HG02763 (cell line): ENCODE measurements around the gene PRKCB.
"Not testable (repeated sequence)": the region's sequence is repeated elsewhere in the genome, so short reads cannot be mapped to it uniquely, and the experiment has no call there.

ENCODE experiments used
- ATAC-seq: cut with Tn5 transposase; IDR thresholded peaks from one replicate; pipeline ENCODE4 v1.9.1; 2021; ENCODE audit warnings: mild to moderate bottlenecking, moderate library complexity; ENCODE audit not compliant: unreplicated experiment

The PRKCB gene

GRCh38 chr16:24203675-24204074 lies 367.9 kb downstream of the PRKCB start:
- ATAC-seq: no peak

- ATAC-seq: no peak
Measured at GRCh38 chr16:24204150-24204665, 368.4 kb downstream of the PRKCB start.

- no peak for ATAC-seq
Measured at GRCh38 chr16:24206926-24207325, 371.1 kb downstream of the PRKCB start.

GRCh38 chr16:24208710-24209109 lies 372.9 kb downstream of the PRKCB start:
- ATAC-seq: no peak

GRCh38 chr16:24214992-24215391 lies 379.2 kb downstream of the PRKCB start:
- no peak for ATAC-seq

- no peak for ATAC-seq
Measured at GRCh38 chr16:24216961-24217360, 381.2 kb downstream of the PRKCB start.

- ATAC-seq: no peak
Measured at GRCh38 chr16:24217461-24217860, 381.7 kb downstream of the PRKCB start.

GRCh38 chr16:24218299-24218698 lies 382.5 kb downstream of the PRKCB start:
- no peak for ATAC-seq

GRCh38 chr16:24221219-24221618 lies 385.4 kb downstream of the PRKCB start:
- ATAC-seq: no peak

- no peak for ATAC-seq
Measured at GRCh38 chr16:24228514-24228913, 392.7 kb downstream of the PRKCB start.

GRCh38 chr16:24232936-24233335 lies 397.2 kb downstream of the PRKCB start:
- no peak for ATAC-seq

- ATAC-seq: no peak
Measured at GRCh38 chr16:24234737-24235136, 399.0 kb downstream of the PRKCB start.

- no peak for ATAC-seq
Measured at GRCh38 chr16:24235806-24236205, 400.0 kb downstream of the PRKCB start.

- not testable (repeated sequence) for ATAC-seq
Measured at GRCh38 chr16:24238846-24239245, 403.1 kb downstream of the PRKCB start.

- ATAC-seq: no peak
Measured at GRCh38 chr16:24246911-24247607, 411.3 kb downstream of the PRKCB start.

- ATAC-seq: no peak
Measured at GRCh38 chr16:24253192-24253591, 417.4 kb downstream of the PRKCB start.

GRCh38 chr16:24255456-24256371 lies 419.9 kb downstream of the PRKCB start, which contains the start of gene CACNG3:
Gene CACNG3, plus strand, starts transcription at chr16:24256335. Its CDS starts 420 bp downstream, at chr16:24256755.
- ATAC-seq: no peak

- no peak for ATAC-seq
Measured at GRCh38 chr16:24257958-24258357, 422.2 kb downstream of the PRKCB start.

GRCh38 chr16:24258791-24259190 lies 423.0 kb downstream of the PRKCB start:
- ATAC-seq: no peak

GRCh38 chr16:24262816-24263215 lies 427.0 kb downstream of the PRKCB start:
- ATAC-seq: no peak
